GM08714 (cell line): Measurements from ENCODE around the gene ISYNA1.

ENCODE experiments used
- H3K4me3 ChIP-seq: fragments of 200-500 bp; sonication (Bioruptor generic); 2 replicates; pipeline ENCODE4 v1.5.1; 2014; ENCODE audit warnings: mild to moderate bottlenecking, low read length, inconsistent platforms
- ZNF274 ChIP-seq: IDR thresholded peaks from 2 replicates; pipeline ENCODE4 v1.6.1; 2012; ENCODE audit warnings: mild to moderate bottlenecking, low read depth, low read length

The ISYNA1 gene

DNA sequence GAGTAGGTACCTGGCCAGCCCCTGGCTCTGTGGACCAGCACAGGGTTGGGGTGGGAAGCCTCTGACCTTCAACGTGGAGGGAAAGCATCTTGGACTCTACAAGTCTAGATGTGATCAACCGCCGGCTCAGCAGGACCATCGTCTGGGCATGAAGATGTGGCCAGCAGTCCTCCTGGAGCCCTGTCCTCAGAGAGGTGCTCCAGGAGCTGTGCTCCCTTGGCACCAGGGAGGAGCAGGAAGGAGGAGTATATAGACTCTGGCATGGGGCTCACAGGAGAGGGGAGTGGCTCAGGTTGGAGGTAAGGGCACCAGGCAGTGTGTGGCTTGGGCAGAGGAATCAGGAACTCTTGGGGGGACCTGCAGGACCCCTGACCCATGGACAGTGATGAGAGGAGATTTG lies 18.3 kb upstream of the ISYNA1 start:
- H3K4me3 ChIP-seq = no peak overlapping the region
- TF ChIP-seq ZNF274 = no peak

GRCh38 chr19:18453269-18454024 lies 15.5 kb upstream of the ISYNA1 start:
- no peak overlapping the region for H3K4me3 ChIP-seq
- TF ChIP-seq ZNF274 = no peak

DNA sequence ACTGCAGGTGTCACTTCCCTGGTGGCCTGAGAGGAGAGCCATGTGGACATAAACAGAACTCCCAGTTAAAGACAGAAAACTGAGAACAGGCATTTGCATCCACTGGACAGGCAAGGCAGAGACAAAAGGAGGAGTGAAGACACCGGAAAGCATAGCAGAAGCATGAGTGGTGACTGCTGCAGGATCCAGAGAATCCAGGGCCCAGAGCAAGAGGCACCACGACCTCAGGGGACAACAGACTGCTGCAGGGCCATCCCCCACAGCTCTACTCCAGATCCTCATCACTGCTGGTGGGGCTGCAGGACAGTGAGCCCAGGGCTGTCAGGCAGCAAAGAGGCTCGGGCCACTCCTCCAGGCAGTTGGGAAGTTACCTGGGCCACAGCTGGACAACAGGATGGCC lies 14.5 kb upstream of the ISYNA1 start:
- no peak overlapping the region for H3K4me3 ChIP-seq
- no peak for TF ChIP-seq ZNF274

GRCh38 chr19:18450931-18451836 lies 13.3 kb upstream of the ISYNA1 start:
- TF ChIP-seq ZNF274 = no peak
- no peak overlapping the region for H3K4me3 ChIP-seq

DNA sequence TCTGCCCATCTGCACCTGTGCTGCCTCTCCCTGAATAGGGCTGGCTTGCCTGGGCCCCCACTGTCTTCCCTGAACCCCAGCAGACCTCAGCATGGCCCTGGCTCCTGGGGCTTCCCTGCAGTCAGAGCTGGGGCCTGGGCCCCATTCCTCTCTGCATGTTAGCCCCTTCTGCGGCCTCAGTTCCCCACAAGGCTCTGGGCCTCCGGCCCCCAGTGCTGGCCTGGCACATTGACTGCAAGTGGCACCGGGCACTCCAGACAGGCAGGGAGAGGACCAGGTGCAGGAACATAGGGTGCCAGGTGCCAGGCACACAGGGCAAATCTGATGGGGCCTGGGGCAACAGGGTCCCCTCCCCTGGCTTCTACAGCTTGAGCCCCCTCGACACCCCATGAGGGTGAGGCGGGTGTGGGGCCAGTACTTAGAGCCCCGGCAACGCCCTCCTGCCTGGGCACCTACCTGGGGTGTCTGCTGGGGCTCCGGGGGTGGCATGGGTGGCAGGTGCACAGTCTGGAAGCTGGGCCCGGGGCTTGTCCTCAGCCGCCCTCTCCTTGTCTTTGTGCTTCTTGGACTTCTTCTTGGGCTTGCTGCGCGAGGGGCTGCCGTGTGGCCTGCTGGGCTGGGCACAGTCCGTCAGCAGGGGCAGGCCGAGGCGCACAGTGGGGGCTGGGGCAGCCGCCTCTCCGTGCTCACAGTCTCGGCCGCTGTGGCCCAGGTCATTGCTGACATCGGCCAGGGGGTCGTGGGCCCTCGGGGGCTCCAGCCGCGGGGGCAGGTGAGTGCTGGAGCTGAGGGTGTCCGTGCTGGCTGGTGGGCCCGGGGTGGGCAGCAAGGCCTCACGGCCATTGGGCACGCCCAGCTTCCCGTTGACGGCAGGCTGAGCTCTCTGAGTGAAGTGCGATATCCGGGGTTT lies 12.3 kb upstream of the ISYNA1 start:
- no peak overlapping the region for H3K4me3 ChIP-seq
- TF ChIP-seq ZNF274 = no peak

DNA sequence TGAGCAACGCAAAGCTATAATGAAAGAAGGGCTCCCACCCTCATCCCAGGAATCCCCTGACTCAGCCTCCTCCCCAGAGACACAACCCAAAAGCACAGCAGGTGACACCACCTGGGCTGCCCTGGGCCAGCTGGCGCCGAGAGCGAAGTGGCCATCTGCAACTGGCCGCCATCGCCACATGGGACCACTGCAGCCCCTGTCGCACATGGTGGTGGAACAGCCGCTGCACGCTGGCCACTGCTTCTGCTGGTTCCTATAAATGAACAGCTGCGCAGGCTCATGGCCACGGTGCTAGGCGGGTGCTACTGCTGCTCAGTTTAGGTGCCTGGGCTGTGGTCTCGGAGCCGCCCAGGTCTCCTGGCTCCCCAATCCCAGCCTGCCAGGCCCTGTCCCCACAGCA lies 11.6 kb upstream of the ISYNA1 start:
- TF ChIP-seq ZNF274 = no peak
- H3K4me3 ChIP-seq = no peak overlapping the region

- TF ChIP-seq ZNF274 = no peak
- no peak overlapping the region for H3K4me3 ChIP-seq
Measured at GRCh38 chr19:18446811-18447359, 9.0 kb upstream of the ISYNA1 start.

GRCh38 chr19:18446145-18446810 lies 8.3 kb upstream of the ISYNA1 start:
- no peak for TF ChIP-seq ZNF274

DNA sequence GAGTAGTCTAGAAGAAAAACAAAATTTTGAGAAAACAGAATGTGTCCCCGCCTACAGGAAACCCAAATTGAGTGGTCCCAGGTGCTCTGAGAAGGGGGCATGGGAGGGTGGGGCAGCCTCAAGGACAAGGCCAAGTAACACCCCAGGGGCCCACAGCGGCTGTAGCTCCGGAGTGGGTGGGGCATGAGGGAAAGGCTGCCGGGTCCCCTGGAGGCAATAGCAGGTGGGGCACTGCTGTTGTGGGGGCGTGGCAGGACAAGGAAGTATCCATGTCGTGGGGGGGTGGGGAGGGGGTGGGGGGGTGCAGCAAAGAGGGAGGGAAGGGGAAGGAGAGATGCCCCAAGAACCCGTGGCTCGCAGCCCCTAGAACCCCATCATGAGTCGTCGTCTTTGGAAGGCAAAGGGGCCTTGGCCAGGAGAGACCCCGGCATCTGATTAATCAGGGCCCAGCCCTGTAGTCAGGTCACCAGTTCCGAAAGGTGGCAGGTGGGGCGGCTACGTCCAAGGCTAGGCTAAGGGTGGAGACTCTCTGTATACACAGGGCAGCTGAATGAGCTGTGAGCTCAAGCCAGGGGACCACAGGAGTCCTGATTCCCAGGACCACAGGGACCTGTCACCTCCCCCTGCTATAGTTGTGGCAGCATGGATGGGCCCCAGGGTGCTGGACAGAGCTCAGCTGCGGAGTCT lies 7.5 kb upstream of the ISYNA1 start:
- H3K4me3 ChIP-seq = no peak overlapping the region
- TF ChIP-seq ZNF274 = no peak

More at GRCh38 chr19:18446145-18446810, 8.3 kb upstream of the ISYNA1 start:
- H3K4me3 ChIP-seq = no peak overlapping the region

- TF ChIP-seq ZNF274 = no peak
- H3K4me3 ChIP-seq = no peak overlapping the region
Measured at GRCh38 chr19:18444513-18444912, 6.6 kb upstream of the ISYNA1 start.

DNA sequence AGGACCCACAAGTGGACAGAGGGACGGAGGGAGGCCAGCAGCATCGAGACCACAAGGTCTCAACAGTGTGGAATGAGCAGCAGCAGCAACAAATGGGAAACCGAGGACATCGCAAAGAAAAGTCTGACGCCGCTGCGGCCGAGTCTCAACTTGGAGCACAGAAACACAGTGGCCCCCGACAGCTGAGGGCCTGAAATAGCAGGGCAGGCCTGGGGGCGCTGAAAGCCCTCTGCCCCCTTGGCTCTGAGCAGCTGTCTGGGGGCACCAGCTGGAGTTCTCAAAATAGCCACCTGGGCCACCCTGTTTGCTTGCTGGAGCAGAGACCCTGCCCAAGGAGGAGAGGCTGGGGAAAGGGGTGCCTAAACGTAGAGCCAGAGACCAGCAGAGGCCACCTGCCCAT lies 5.9 kb upstream of the ISYNA1 start:
- no peak overlapping the region for H3K4me3 ChIP-seq
- TF ChIP-seq ZNF274 = no peak

- no peak for TF ChIP-seq ZNF274
Measured at GRCh38 chr19:18443406-18443805, 5.5 kb upstream of the ISYNA1 start.

GRCh38 chr19:18442941-18443340 lies 5.0 kb upstream of the ISYNA1 start:
- H3K4me3 ChIP-seq = no peak overlapping the region
- TF ChIP-seq ZNF274 = no peak

More at GRCh38 chr19:18443406-18443805, 5.5 kb upstream of the ISYNA1 start:
- H3K4me3 ChIP-seq = no peak overlapping the region
